Astrocyte of the cerebellum (primary cell): ENCODE results near the gene SF3B6.
"Not testable (repeated sequence)": the region's sequence is repeated elsewhere in the genome, so short reads cannot be mapped to it uniquely, and the experiment has no call there.

ENCODE experiments used
- DNase-seq: peaks from one replicate; pipeline ENCODE4 v3.0.0-alpha.2; 2011; ENCODE audit warnings: low read depth
- H3K4me3 ChIP-seq: 2 replicates; pipeline ENCODE4 v1.5.1; 2011; ENCODE audit warnings: mild to moderate bottlenecking, low read depth, low read length, moderate library complexity
- CTCF ChIP-seq: IDR thresholded peaks from 2 replicates; pipeline ENCODE4 v1.5.1; 2012; ENCODE audit warnings: low read length, low read depth, moderate library complexity, mild to moderate bottlenecking; ENCODE audit errors: missing control alignments
- in situ Hi-C: cut with HindIII; loops from 2 replicates; pipeline ENCODE4 v1.10.0; 2017; ENCODE audit warnings: low sequenced_read_pairs

The SF3B6 gene

GRCh38 chr2:24046930-24047702, 29.0 kb downstream of the SF3B6 start, which contains the start of gene WDCP:
Gene WDCP, minus strand, starts transcription at chr2:24047391. Its CDS starts 7,897 bp downstream, at chr2:24039494.
- no peak for TF ChIP-seq CTCF
- DNase-seq = peak; percentile 98
- in situ Hi-C loops = no loop called here
- H3K4me3 ChIP-seq = peak within 1 kb of the TSS; percentile 67

GRCh38 chr2:24046599-24046929, 29.6 kb downstream of the SF3B6 start:
- DNase-seq = no peak
- in situ Hi-C loops = no loop called here
- no peak for TF ChIP-seq CTCF
- peak overlapping the region; percentile 67 for H3K4me3 ChIP-seq

DNA sequence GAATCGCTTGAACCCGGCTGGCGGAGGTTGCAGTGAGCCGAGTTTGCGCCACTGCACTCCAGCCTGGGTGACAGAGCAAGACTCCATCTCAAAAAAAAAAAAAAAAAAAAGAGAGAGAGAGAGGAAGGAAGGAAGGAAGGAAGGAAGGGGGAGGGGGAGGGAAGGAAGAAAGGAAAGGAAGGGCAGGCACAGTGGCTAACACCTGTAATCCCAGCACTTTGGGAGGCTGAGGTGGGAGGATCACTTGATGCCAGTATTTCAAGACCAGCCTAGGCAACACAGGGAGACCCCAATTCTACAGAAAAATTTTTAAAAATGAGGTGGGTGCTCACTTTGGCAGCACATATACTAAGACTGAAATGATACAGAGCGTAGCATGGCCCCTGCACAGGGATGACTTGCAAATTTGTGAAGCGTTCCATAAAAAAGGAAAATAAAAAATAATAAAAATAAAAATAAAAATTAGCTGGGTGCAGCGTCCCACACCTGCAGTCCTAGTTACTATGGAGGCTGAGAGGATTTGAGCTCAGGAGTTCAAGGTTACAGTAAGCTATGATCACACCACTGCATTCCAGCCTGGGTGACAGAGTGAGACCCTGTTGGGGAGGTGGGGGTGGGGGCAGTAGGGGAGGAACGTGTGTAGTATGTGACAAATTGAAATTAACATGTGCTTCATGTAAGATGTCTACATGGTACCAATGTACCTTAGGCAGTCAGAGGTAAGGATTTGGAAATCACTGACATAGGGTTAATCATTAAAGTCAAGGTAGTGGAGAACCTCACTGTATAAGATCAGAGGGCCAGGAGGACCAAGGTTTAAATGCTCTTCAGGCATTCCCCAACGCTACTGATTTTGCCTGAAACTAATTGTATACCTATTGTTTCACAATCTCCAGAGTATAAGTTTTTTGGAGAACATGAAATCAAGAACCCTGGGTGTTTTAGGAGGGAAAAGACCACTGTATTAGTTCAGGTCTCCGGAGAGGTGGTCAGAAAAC, 30.3 kb downstream of the SF3B6 start:
- DNase-seq = no peak
- H3K4me3 ChIP-seq = peak overlapping the region; percentile 67
- in situ Hi-C loops = no loop called here
- TF ChIP-seq CTCF = no peak

- in situ Hi-C loops = not testable (repeated sequence)
Observed at GRCh38 chr2:24043133-24043532, 33.0 kb downstream of the SF3B6 start.

DNA sequence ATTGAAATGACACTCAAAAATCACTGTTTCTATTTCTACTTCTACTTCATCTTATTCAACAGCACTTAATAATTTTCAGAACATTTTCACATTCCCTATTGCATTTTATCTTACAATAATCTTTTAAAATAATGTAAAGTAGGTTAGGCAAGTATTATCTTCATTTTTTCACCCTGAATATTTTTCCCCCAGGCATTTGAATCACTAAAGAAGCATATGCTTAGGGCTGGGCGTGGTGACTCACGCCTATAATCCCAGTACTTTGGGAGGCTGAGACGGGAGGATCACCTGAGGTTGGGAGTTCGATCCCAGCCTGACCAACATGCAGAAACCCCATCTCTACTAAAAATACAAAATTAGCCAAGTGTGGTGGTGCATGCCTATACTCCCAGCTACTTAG, 35.6 kb downstream of the SF3B6 start:
- in situ Hi-C loops = no loop called here
- no peak overlapping the region for H3K4me3 ChIP-seq
- DNase-seq = no peak
- TF ChIP-seq CTCF = no peak

More at GRCh38 chr2:24043133-24043532, 33.0 kb downstream of the SF3B6 start:
- DNase-seq, H3K4me3 ChIP-seq: not testable (repeated sequence)

- in situ Hi-C loops = no loop called here
- DNase-seq = no peak
- H3K4me3 ChIP-seq = no peak overlapping the region
- no peak for TF ChIP-seq CTCF
Observed at GRCh38 chr2:24038786-24039499, 37.2 kb downstream of the SF3B6 start.
